Measurements from ENCODE around the gene WASHC2A.
"Not testable (repeated sequence)": the region's sequence is repeated elsewhere in the genome, so short reads cannot be mapped to it uniquely, and the experiment has no call there.

The WASHC2A gene

DNA sequence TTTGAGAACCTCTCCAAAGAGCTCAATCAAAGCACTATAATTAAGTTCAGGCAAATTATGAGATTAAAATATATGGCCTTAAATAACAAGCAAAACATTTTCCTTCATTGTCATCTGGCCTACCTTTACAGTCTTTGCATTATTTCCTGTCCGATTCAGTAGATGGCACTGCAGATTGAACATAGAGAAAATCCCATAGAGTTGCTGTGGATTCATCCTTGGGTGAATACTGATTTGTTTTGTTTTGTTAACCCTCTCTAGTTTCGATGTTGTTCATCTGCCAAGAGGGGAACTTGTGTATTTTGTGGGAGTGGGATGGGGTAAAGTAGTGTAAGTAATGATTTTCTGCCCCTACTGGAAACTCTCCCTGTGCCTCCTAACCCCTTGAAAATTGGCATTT, 97.3 kb downstream of the WASHC2A start:
- not testable (repeated sequence) for DNase-seq

DNA sequence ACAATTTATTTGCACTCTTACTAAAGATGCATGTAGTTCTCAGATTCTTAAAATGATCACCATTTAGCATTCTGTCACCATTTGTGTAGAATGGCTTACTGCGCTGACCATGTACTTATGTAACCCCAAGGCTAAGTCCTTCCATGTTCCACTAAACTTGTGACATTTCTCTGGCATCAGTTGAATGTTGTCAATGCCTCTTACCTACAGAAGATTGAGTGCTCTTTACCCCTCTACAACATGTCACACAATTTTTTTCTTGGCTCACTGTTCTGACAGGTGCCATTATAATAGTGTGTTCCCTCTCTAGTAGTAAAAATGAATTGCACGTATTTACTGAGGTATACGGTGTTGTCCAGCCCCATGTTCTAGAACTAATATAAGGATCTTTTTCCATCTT, 100.1 kb downstream of the WASHC2A start:
- not testable (repeated sequence) for DNase-seq

DNA sequence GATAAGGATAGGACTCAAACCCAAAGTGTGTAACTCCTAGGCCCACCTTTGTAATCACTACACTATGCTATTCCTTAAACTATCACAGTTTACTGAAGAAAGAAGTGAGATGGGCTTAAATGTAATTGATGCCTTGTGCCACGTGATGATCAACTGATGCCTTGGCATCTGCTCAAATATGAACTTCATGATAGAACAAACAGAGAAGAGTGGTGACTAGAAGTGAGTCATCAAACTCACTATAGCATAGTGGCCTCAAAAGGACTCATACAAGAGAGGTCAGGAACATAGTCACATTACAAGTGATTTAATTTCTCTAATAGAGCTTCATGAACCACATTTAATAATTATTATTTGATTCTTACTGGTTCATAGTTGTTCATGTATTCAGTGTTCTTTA, 101.8 kb downstream of the WASHC2A start:
- not testable (repeated sequence) for DNase-seq

DNA sequence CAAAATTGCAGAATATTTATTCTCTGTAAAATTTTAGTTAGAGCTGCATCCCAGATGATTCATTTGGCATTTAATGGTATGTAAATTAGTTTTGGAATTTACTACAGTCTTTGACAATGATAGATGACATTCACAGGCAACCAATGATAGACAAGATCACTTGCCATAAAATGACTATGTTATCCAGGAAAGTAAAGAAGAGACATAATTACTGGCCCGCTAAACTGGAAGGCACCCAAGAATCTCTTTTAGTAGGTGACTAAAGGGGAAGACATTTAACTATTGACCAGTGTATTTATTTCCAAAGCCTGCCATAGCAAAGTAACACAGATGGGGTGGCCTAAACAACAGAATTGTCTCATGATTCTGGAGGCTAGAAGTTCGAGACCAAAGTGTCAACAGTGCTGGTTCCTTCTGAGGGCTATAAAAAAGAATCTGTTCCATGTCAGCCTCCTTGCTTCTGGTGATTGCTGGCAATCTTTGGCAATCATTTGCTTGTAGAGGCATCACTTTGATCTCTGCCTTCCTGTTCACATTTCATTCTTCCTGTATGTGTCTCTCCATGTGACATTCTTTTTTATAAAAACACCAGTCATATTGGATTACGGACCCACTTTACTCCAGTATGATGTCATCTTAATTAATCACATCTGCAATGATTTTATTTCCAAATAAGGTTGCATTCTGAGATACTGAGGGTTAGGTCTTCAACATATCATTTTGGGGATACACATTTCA, 107.2 kb downstream of the WASHC2A start:
- peak; percentile 18 for DNase-seq

Data from NCI-H226 (cell line).